ENCODE results near the gene SPDEF.

- TF ChIP-seq YY1 (IDR thresholded peaks at IDR 0.05; ENCODE audit: insufficient read depth, insufficient read length): no peak
- TF ChIP-seq ZNF274 (IDR thresholded peaks at IDR 0.05; ENCODE audit: low read depth, low read length): no peak
Observed at GRCh38 chr6:34572021-34572420, 15.9 kb upstream of the SPDEF start.

Data from NT2/D1 (cell line).